ENCODE results near the gene SLC9A8. TPM values are rescaled to one million over a fixed set of nuclear protein-coding genes. Genes with fewer than 3 reads are reported as not detected.

The SLC9A8 gene
- total and polyA plus RNA-seq, 2 donors (not counting 3 experiments of a cell fraction or from before 2014, with no cell fraction given) = 5.1 to 14.4 TPM

DNA sequence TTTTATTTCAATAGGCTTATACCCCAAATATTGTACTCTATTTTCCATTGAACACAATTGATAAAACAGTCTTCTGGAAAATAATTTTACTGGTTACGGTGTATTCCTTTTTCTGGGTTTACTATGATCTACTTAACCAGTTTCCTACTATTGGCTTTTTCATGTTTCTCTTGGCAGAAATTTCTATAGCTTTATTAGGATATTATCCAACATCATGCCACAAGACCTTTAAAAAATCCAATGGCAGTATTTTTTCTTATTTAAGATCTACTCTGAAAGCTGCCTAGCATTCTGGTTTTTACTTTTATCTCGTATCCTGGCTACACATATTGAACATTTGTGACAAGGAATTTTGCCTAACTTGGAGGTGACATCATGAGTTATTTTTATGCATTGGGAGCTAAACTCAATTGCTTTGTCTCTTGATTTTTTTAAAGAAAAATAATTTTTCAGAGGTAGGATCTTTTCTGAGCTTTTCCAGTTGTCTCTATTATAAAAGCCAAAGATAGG, 45.5 kb downstream of the SLC9A8 start:
- no peaks in the 10 kb centered on the region for H4K20me1 ChIP-seq (replicated peaks; ENCODE audit: control insufficient read depth, extremely low read depth, insufficient read depth, low read length)
- no peak overlapping the region for H2AFZ ChIP-seq (ENCODE audit: low read depth, low read length)
- H3K4me2 ChIP-seq (ENCODE audit: insufficient read depth, low read length) = no peak overlapping the region
- ChIA-PET CTCF (interaction anchor here (1.0 to 1.6 kb wide), 3 partner anchors 9 to 247 kb away, joined by 4 to 7 read pairs (median 4); no protein-coding TSS in a partner anchor), POLR2A (no interaction called here)
- TF ChIP-seq, protein P1, sequence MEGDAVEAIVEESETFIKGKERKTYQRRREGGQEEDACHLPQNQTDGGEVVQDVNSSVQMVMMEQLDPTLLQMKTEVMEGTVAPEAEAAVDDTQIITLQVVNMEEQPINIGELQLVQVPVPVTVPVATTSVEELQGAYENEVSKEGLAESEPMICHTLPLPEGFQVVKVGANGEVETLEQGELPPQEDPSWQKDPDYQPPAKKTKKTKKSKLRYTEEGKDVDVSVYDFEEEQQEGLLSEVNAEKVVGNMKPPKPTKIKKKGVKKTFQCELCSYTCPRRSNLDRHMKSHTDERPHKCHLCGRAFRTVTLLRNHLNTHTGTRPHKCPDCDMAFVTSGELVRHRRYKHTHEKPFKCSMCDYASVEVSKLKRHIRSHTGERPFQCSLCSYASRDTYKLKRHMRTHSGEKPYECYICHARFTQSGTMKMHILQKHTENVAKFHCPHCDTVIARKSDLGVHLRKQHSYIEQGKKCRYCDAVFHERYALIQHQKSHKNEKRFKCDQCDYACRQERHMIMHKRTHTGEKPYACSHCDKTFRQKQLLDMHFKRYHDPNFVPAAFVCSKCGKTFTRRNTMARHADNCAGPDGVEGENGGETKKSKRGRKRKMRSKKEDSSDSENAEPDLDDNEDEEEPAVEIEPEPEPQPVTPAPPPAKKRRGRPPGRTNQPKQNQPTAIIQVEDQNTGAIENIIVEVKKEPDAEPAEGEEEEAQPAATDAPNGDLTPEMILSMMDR (IDR thresholded peaks at IDR 0.05; ENCODE audit: extremely low read depth in 1 of 2, insufficient read depth in 1 of 2, low read depth in 1 of 2, low read length in 2 of 2) = no peak
- no peak for TF ChIP-seq POLR2A (IDR thresholded peaks at IDR 0.05; ENCODE audit: low read depth, low read length)
- TF ChIP-seq GATA2 (IDR thresholded peaks at IDR 0.05; ENCODE audit: insufficient read depth, insufficient read length, low read depth, low read length) = no peak
- no peak for TF ChIP-seq POLR2AphosphoS5 (IDR thresholded peaks at IDR 0.05; ENCODE audit: insufficient read depth, low read depth, low read length)
- TF ChIP-seq FOS (IDR thresholded peaks at IDR 0.05; ENCODE audit: borderline replicate concordance, insufficient read depth, low read length) = no peak
- TF ChIP-seq, protein P2, sequence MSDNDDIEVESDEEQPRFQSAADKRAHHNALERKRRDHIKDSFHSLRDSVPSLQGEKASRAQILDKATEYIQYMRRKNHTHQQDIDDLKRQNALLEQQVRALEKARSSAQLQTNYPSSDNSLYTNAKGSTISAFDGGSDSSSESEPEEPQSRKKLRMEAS (IDR thresholded peaks at IDR 0.05; ENCODE audit: insufficient read depth, insufficient read length) = no peak
- TF ChIP-seq MYC (IDR thresholded peaks at IDR 0.05; ENCODE audit: low read depth, low read length) = no peak
- TF ChIP-seq JUN (IDR thresholded peaks at IDR 0.05; ENCODE audit: borderline replicate concordance, insufficient read depth, insufficient read length, low read depth) = no peak
- dilution Hi-C loops (cut with MboI; ENCODE audit: extremely low pct_ligation_motif_present, low sequenced_read_pairs) = no loop called here
- BruUV-seq (replicated peaks) = no TSS peak
- no peak for FAIRE-seq
- no peak for DNase-seq (ENCODE audit: low read depth, low spot score)
- no peaks in the 10 kb centered on the region for H3K27me3 ChIP-seq (ENCODE audit: control insufficient read depth in 2 of 2, insufficient read depth in 2 of 2, low read length in 2 of 2)
- intact Hi-C loops (cut with micrococcal nuclease) = no loop called here
- no peak overlapping the region for H3K9ac ChIP-seq (replicated peaks; ENCODE audit: extremely low read depth, insufficient read depth, low read length)
- no peaks in the 10 kb centered on the region for H3K4me1 ChIP-seq (ENCODE audit: control insufficient read depth, extremely low read depth, insufficient read depth, low read length)
- no peaks in the 10 kb centered on the region for H3K9me3 ChIP-seq (replicated peaks; ENCODE audit: control insufficient read depth, insufficient read depth, low read length)
- H3K4me3 ChIP-seq (replicated peaks in 1 of 3; ENCODE audit: insufficient read depth in 1 of 3, low read depth in 1 of 3, low read length in 3 of 3) = no peak overlapping the region
- no peaks in the 10 kb centered on the region for H3K79me2 ChIP-seq (ENCODE audit: control insufficient read depth, insufficient read depth, low read length)
- peaks cover 0 to 10% of the 10 kb centered on the region in 2 experiments for H3K36me3 ChIP-seq (ENCODE audit: control insufficient read depth in 2 of 2, extremely low read depth in 1 of 2, insufficient read depth in 2 of 2, low read length in 2 of 2)
- H3K27ac ChIP-seq (ENCODE audit: insufficient read depth, low read depth, low read length) = no peak overlapping the region
- no peaks in the 10 kb centered on the region for H3K9me1 ChIP-seq (replicated peaks; ENCODE audit: control insufficient read depth, extremely low read depth, insufficient read depth, low read length)

Data from endothelial cell of umbilical vein (primary cell).